ENCODE measurements around the gene SSRP1.

Gene SSRP1

GRCh38 chr11:57370941-57371340 lies 35.2 kb upstream of the SSRP1 start:
- no peaks in the 10 kb centered on the region for H3K9me2 ChIP-seq (replicated peaks; ENCODE audit: control insufficient read depth, low read length)
- no peaks in the 10 kb centered on the region; the same call in 1 of the 2 replicates for H3K27me3 ChIP-seq (ENCODE audit: control insufficient read depth, low read length)
- H3K4me3 ChIP-seq (ENCODE audit: low read length), result no peak overlapping the region
- H3K4me1 ChIP-seq (ENCODE audit: control insufficient read depth, low read length), result no peaks in the 10 kb centered on the region
- no peaks in the 10 kb centered on the region for H3K9me3 ChIP-seq (ENCODE audit: control insufficient read depth, insufficient read depth, low read length)
- no peak overlapping the region for H3K27ac ChIP-seq (ENCODE audit: low read depth, low read length)
- H4K20me1 ChIP-seq (ENCODE audit: control insufficient read depth, insufficient read depth, low read depth, low read length), result no peaks in the 10 kb centered on the region
- no peak overlapping the region for H3K4me2 ChIP-seq (ENCODE audit: low read length)
- H3K36me3 ChIP-seq (ENCODE audit: control insufficient read depth, low read length), result no peaks in the 10 kb centered on the region
- no peaks in the 10 kb centered on the region for H3F3A ChIP-seq (ENCODE audit: control insufficient read depth, insufficient read depth)
- no peak for TF ChIP-seq EZH2phosphoT487 (IDR thresholded peaks at IDR 0.05; ENCODE audit: borderline replicate concordance, low read length)
- TF ChIP-seq, protein P1, sequence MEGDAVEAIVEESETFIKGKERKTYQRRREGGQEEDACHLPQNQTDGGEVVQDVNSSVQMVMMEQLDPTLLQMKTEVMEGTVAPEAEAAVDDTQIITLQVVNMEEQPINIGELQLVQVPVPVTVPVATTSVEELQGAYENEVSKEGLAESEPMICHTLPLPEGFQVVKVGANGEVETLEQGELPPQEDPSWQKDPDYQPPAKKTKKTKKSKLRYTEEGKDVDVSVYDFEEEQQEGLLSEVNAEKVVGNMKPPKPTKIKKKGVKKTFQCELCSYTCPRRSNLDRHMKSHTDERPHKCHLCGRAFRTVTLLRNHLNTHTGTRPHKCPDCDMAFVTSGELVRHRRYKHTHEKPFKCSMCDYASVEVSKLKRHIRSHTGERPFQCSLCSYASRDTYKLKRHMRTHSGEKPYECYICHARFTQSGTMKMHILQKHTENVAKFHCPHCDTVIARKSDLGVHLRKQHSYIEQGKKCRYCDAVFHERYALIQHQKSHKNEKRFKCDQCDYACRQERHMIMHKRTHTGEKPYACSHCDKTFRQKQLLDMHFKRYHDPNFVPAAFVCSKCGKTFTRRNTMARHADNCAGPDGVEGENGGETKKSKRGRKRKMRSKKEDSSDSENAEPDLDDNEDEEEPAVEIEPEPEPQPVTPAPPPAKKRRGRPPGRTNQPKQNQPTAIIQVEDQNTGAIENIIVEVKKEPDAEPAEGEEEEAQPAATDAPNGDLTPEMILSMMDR (IDR thresholded peaks at IDR 0.05; ENCODE audit: low read depth, low read length, poor library complexity, severe bottlenecking), result no peak
- no peaks in the 10 kb centered on the region for H3K79me2 ChIP-seq (ENCODE audit: control insufficient read depth, low read length)

GRCh38 chr11:57370251-57370650 lies 34.6 kb upstream of the SSRP1 start:
- H3K4me3 ChIP-seq (ENCODE audit: low read length), result no peak overlapping the region
- H3K79me2 ChIP-seq (ENCODE audit: control insufficient read depth, low read length), result no peaks in the 10 kb centered on the region
- H3K36me3 ChIP-seq (ENCODE audit: control insufficient read depth, low read length), result no peaks in the 10 kb centered on the region
- no peaks in the 10 kb centered on the region for H3K9me3 ChIP-seq (ENCODE audit: control insufficient read depth, insufficient read depth, low read length)
- H3K27me3 ChIP-seq (ENCODE audit: control insufficient read depth, low read length), result peaks cover 2% of the 10 kb centered on the region; the same call in 1 of the 2 replicates
- no peaks in the 10 kb centered on the region for H3K4me1 ChIP-seq (ENCODE audit: control insufficient read depth, low read length)
- TF ChIP-seq, protein P1 (IDR thresholded peaks at IDR 0.05; ENCODE audit: low read depth, low read length, poor library complexity, severe bottlenecking), result no peak
- TF ChIP-seq EZH2phosphoT487 (IDR thresholded peaks at IDR 0.05; ENCODE audit: borderline replicate concordance, low read length), result no peak
- H3K4me2 ChIP-seq (ENCODE audit: low read length), result no peak overlapping the region
- H3F3A ChIP-seq (ENCODE audit: control insufficient read depth, insufficient read depth), result no peaks in the 10 kb centered on the region
- no peaks in the 10 kb centered on the region for H4K20me1 ChIP-seq (ENCODE audit: control insufficient read depth, insufficient read depth, low read depth, low read length)
- no peaks in the 10 kb centered on the region for H3K9me2 ChIP-seq (replicated peaks; ENCODE audit: control insufficient read depth, low read length)
- H3K27ac ChIP-seq (ENCODE audit: low read depth, low read length), result no peak overlapping the region

DNA sequence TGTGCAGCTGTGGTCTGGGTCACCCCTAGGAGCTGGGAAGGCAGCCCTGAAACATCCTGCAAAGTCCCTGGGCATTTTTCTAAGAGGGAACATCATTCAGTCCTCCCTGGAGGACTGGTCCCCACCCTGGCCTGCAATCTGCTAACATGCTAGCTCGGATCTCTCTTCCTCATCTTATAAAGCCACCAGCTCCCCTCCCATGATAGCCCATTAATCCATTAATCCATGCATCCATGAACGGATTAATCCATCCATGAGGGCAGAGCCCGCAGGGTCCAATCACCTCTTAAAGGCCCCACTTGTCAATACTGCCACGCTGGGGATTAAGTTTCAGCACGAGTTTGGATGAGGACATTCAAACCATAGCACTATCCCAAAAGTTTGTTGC lies 33.1 kb upstream of the SSRP1 start:
- Histone ChIP-seq H3F3A (ENCODE audit: control insufficient read depth, insufficient read depth) (no peaks in the 10 kb centered on the region), H3K27me3 (ENCODE audit: control insufficient read depth, low read length) (peaks cover 4% of the 10 kb centered on the region; the same call in 1 of the 2 replicates), H3K4me1 (ENCODE audit: control insufficient read depth, low read length) (no peaks in the 10 kb centered on the region), H3K27ac (ENCODE audit: low read depth, low read length) (no peak overlapping the region), H3K9me3 (ENCODE audit: control insufficient read depth, insufficient read depth, low read length) (no peaks in the 10 kb centered on the region), H3K79me2 (ENCODE audit: control insufficient read depth, low read length) (no peaks in the 10 kb centered on the region), H3K36me3 (ENCODE audit: control insufficient read depth, low read length) (no peaks in the 10 kb centered on the region), H3K4me2 (ENCODE audit: low read length) (no peak overlapping the region), H3K9me2 (replicated peaks; ENCODE audit: control insufficient read depth, low read length) (no peaks in the 10 kb centered on the region), H3K4me3 (ENCODE audit: low read length) (no peak overlapping the region), H4K20me1 (ENCODE audit: control insufficient read depth, insufficient read depth, low read depth, low read length) (no peaks in the 10 kb centered on the region)
- TF ChIP-seq, protein P1 (IDR thresholded peaks at IDR 0.05; ENCODE audit: low read depth, low read length, poor library complexity, severe bottlenecking), result no peak
- TF ChIP-seq EZH2phosphoT487 (IDR thresholded peaks at IDR 0.05; ENCODE audit: borderline replicate concordance, low read length), result no peak

All from DOHH2 (cell line).